Peyer's patch (tissue), 4 donors: ENCODE results near the gene SYNPO2. TPM values are rescaled to one million over a fixed set of nuclear protein-coding genes. Genes with fewer than 3 reads are reported as not detected.

ENCODE experiments used
- DNase-seq, 3 donors: peaks; one replicate each; pipeline ENCODE4 v3.0.0-alpha.2; 2017 to 2019
- H3K27ac ChIP-seq, 4 donors: fragments of 200-600 bp; sonication (generic); one replicate each; pipeline ENCODE4 v1.5.1; 2016 to 2019
- H3K27me3 ChIP-seq, 2 donors: fragments of 200-600 bp; sonication (generic); one replicate each; pipeline ENCODE4 v1.5.1; 2019
- H3K36me3 ChIP-seq, 3 donors: fragments of 200-600 bp; sonication (generic); one replicate each; pipeline ENCODE4 v1.5.1; 2016 to 2019
- H3K4me1 ChIP-seq, 4 donors: fragments of 200-600 bp; sonication (generic); one replicate each; pipeline ENCODE4 v1.5.1; 2016 to 2019
- H3K4me3 ChIP-seq, 4 donors: fragments of 200-600 bp; sonication (generic); 1 replicate in 3 of 4; 2 replicates in 1 of 4; pipeline ENCODE4 v1.5.1; 2016 to 2019; ENCODE audit warnings: mild to moderate bottlenecking in 1 of 4
- H3K9me3 ChIP-seq, 4 donors: fragments of 200-600 bp; sonication (generic); one replicate each; pipeline ENCODE4 v1.5.1; 2016 to 2019; ENCODE audit warnings: mild to moderate bottlenecking in 1 of 4
- CTCF ChIP-seq, 6 experiments: fragments of 450-650 bp in 4 of 6; fragments of 200-600 bp in 2 of 6; sonication (generic) in 1 of 6; IDR thresholded peaks; one replicate each; pipeline ENCODE4 v1.5.1; 2017 to 2019; ENCODE audit warnings: antibody characterized with exemption in 6 of 6, mild to moderate bottlenecking in 3 of 6, moderate library complexity in 1 of 6
- POLR2A ChIP-seq, 2 donors: fragments of 450-650 bp; IDR thresholded peaks; one replicate each; pipeline ENCODE4 v1.5.1; 2017; ENCODE audit warnings: antibody characterized with exemption in 2 of 2, mild to moderate bottlenecking in 2 of 2, moderate library complexity in 2 of 2
- total RNA-seq, 4 donors: library from RNA; depleted of rRNA; stranded (reverse); fragments of >200 nt; gene quantifications; one replicate each; pipeline ENCODE4 v1.1.0, GENCODE V29; 2016

SYNPO2 gene
- total RNA-seq, 4 donors from 2014 or later: 24.9 to 77.6 (median 41.1) TPM

- Histone ChIP-seq H3K27ac (peak overlapping the region in 3 of 4 donors; percentile 3 to 54 (median 5)), H3K4me1 (no peaks in the 10 kb centered on the region)
These were observed 16.3 kb downstream of the SYNPO2 start for GRCh38 chr4:118904935-118905334.

GRCh38 chr4:118905566-118905965, 16.9 kb downstream of the SYNPO2 start:
- peak overlapping the region in 3 of 4 donors; percentile 5 to 54 (median 7) for H3K27ac ChIP-seq
- no peaks in the 10 kb centered on the region for H3K36me3 ChIP-seq
- no peak for DNase-seq
- no peaks in the 10 kb centered on the region for H3K9me3 ChIP-seq
- H3K4me3 ChIP-seq: no peak overlapping the region
- H3K4me1 ChIP-seq: no peaks in the 10 kb centered on the region
- TF ChIP-seq POLR2A (IDR thresholded peaks at IDR 0.05): no peak
- no peak for TF ChIP-seq CTCF (IDR thresholded peaks at IDR 0.05)
- H3K27me3 ChIP-seq: no peaks in the 10 kb centered on the region

More at GRCh38 chr4:118904935-118905334, 16.3 kb downstream of the SYNPO2 start:
- no peak overlapping the region for H3K4me3 ChIP-seq
- no peaks in the 10 kb centered on the region for H3K36me3 ChIP-seq
- H3K9me3 ChIP-seq: no peaks in the 10 kb centered on the region
- no peaks in the 10 kb centered on the region for H3K27me3 ChIP-seq
- TF ChIP-seq POLR2A (IDR thresholded peaks at IDR 0.05): no peak
- TF ChIP-seq CTCF (IDR thresholded peaks at IDR 0.05): no peak
- DNase-seq: no peak

- Histone ChIP-seq H3K27me3 (no peaks in the 10 kb centered on the region), H3K9me3 (no peaks in the 10 kb centered on the region), H3K36me3 (no peaks in the 10 kb centered on the region), H3K27ac (peak overlapping the region in 2 of 4 donors; percentile 6 to 26), H3K4me3 (no peak overlapping the region), H3K4me1 (no peaks in the 10 kb centered on the region)
- no peak for DNase-seq
- TF ChIP-seq POLR2A (IDR thresholded peaks at IDR 0.05) (no peak), CTCF (IDR thresholded peaks at IDR 0.05) (no peak)
These were observed 20.7 kb downstream of the SYNPO2 start for GRCh38 chr4:118909173-118909956.

- H3K27ac ChIP-seq: peak overlapping the region in 1 of 4 donors; percentile 26
- DNase-seq: no peak
- H3K36me3 ChIP-seq: no peaks in the 10 kb centered on the region
These were observed 21.6 kb downstream of the SYNPO2 start for GRCh38 chr4:118910221-118910620.

GRCh38 chr4:118911238-118911703, 22.6 kb downstream of the SYNPO2 start:
- Histone ChIP-seq H3K9me3 (no peaks in the 10 kb centered on the region), H3K36me3 (no peaks in the 10 kb centered on the region), H3K27me3 (no peaks in the 10 kb centered on the region), H3K4me3 (no peak overlapping the region), H3K27ac (peak overlapping the region in 1 of 4 donors; percentile 24), H3K4me1 (no peaks in the 10 kb centered on the region)
- no peak for TF ChIP-seq CTCF (IDR thresholded peaks at IDR 0.05)
- no peak for TF ChIP-seq POLR2A (IDR thresholded peaks at IDR 0.05)
- DNase-seq: no peak

More at GRCh38 chr4:118910221-118910620, 21.6 kb downstream of the SYNPO2 start:
- no peaks in the 10 kb centered on the region for H3K27me3 ChIP-seq
- H3K9me3 ChIP-seq: no peaks in the 10 kb centered on the region
- no peak overlapping the region for H3K4me3 ChIP-seq
- no peak for TF ChIP-seq CTCF (IDR thresholded peaks at IDR 0.05)
- no peak for TF ChIP-seq POLR2A (IDR thresholded peaks at IDR 0.05)
- no peaks in the 10 kb centered on the region for H3K4me1 ChIP-seq
